Activated effector memory CD4-positive, alpha-beta T cell treated with anti-CD3 and anti-CD28 coated beads, Interleukin-2, amount 50 U/mL, for 16 hours (primary cell): Measurements from ENCODE around the gene TMEM143.

Experiments used
- DNase-seq: peaks from one replicate; pipeline ENCODE4 v3.0.0-alpha.2; 2020

Gene TMEM143

GRCh38 chr19:48354332-48354992 is 9.3 kb downstream of the TMEM143 start:
- no peak for DNase-seq

GRCh38 chr19:48353677-48354076 is 10.1 kb downstream of the TMEM143 start:
- no peak for DNase-seq

- DNase-seq: peak; percentile 94
Measured at GRCh38 chr19:48351341-48351752, 12.4 kb downstream of the TMEM143 start.

GRCh38 chr19:48350856-48351255 is 12.9 kb downstream of the TMEM143 start:
- DNase-seq: no peak

- no peak for DNase-seq
Measured at GRCh38 chr19:48348737-48349136, 15.0 kb downstream of the TMEM143 start.

GRCh38 chr19:48348045-48348444 is 15.7 kb downstream of the TMEM143 start:
- DNase-seq: no peak

- no peak for DNase-seq
Measured at GRCh38 chr19:48346191-48346590, 17.5 kb downstream of the TMEM143 start.

- no peak for DNase-seq
Measured at GRCh38 chr19:48344892-48345291, 18.8 kb downstream of the TMEM143 start.

- DNase-seq: no peak
Measured at GRCh38 chr19:48342841-48343540, 20.7 kb downstream of the TMEM143 start.

- DNase-seq: no peak
Measured at GRCh38 chr19:48342414-48342738, 21.4 kb downstream of the TMEM143 start.

- no peak for DNase-seq
Measured at GRCh38 chr19:48341515-48342413, 22.0 kb downstream of the TMEM143 start.

GRCh38 chr19:48340995-48341394 is 22.7 kb downstream of the TMEM143 start:
- no peak for DNase-seq

- DNase-seq: no peak
Measured at GRCh38 chr19:48338802-48339503, 24.8 kb downstream of the TMEM143 start.

- no peak for DNase-seq
Measured at GRCh38 chr19:48338253-48338755, 25.4 kb downstream of the TMEM143 start.

- DNase-seq: peak; percentile 98
Measured at GRCh38 chr19:48333467-48334384, 30.0 kb downstream of the TMEM143 start.

GRCh38 chr19:48332662-48333466 is 30.9 kb downstream of the TMEM143 start:
- DNase-seq: peak; percentile 96

- DNase-seq: peak; percentile 66
Measured at GRCh38 chr19:48332351-48332661, 31.4 kb downstream of the TMEM143 start.

GRCh38 chr19:48330012-48330681 is 33.6 kb downstream of the TMEM143 start:
- peak; percentile 94 for DNase-seq

GRCh38 chr19:48329167-48329891 is 34.4 kb downstream of the TMEM143 start:
- peak; percentile 79 for DNase-seq
